ENCODE results near the gene KMT2D. TPM values are rescaled to one million over a fixed set of nuclear protein-coding genes. Genes with fewer than 3 reads are reported as not detected.
"Not testable (repeated sequence)": the region's sequence is repeated elsewhere in the genome, so short reads cannot be mapped to it uniquely, and the experiment has no call there.

Gene KMT2D
- total RNA-seq, 1 experiment from 2014 or later, result 19.9 TPM

GRCh38 chr12:49068879-49069506, 8.4 kb upstream of the KMT2D start:
- Histone ChIP-seq H3K36me3 (no peaks in the 10 kb centered on the region), H3K27ac (no peak overlapping the region), H3K4me1 (replicated peaks) (peaks cover 10% of the 10 kb centered on the region), H3K9me3 (replicated peaks) (no peaks in the 10 kb centered on the region), H3K4me3 (peak overlapping the region; percentile 55), H3K27me3 (replicated peaks) (no peaks in the 10 kb centered on the region)
- no peak for DNase-seq (ENCODE audit: low read depth in 1 of 2, low spot score in 2 of 2)

GRCh38 chr12:49066120-49066519, 5.5 kb upstream of the KMT2D start:
- no peaks in the 10 kb centered on the region for H3K9me3 ChIP-seq (replicated peaks)
- no peaks in the 10 kb centered on the region for H3K27me3 ChIP-seq (replicated peaks)
- no peak overlapping the region for H3K27ac ChIP-seq
- H3K4me1 ChIP-seq (replicated peaks), result peaks cover 15% of the 10 kb centered on the region
- no peak overlapping the region for H3K4me3 ChIP-seq
- H3K36me3 ChIP-seq, result no peaks in the 10 kb centered on the region
- DNase-seq (ENCODE audit: low read depth in 1 of 2, low spot score in 2 of 2), result no peak

GRCh38 chr12:49064767-49065152, 4.2 kb upstream of the KMT2D start:
- H3K27ac ChIP-seq, result no peak overlapping the region
- H3K4me1 ChIP-seq (replicated peaks), result peaks cover 12% of the 10 kb centered on the region
- DNase-seq (ENCODE audit: low read depth in 1 of 2, low spot score in 2 of 2), result no peak
- no peaks in the 10 kb centered on the region for H3K27me3 ChIP-seq (replicated peaks)
- peaks cover 8% of the 10 kb centered on the region for H3K36me3 ChIP-seq
- H3K4me3 ChIP-seq, result no peak overlapping the region
- no peaks in the 10 kb centered on the region; the same call in 1 of the 2 replicates for H3K9me3 ChIP-seq (replicated peaks)

GRCh38 chr12:49061916-49062315, 1.3 kb upstream of the KMT2D start:
- not testable (repeated sequence) for H3K9me3 ChIP-seq (replicated peaks); DNase-seq (ENCODE audit: low read depth in 1 of 2, low spot score in 2 of 2); H3K27me3 ChIP-seq (replicated peaks); H3K27ac ChIP-seq; H3K4me3 ChIP-seq
- peaks cover 27% of the 10 kb centered on the region for H3K36me3 ChIP-seq
- H3K4me1 ChIP-seq (replicated peaks), result peaks cover 24% of the 10 kb centered on the region

GRCh38 chr12:49061157-49061650, 610 bp upstream of the KMT2D start:
- H3K4me3 ChIP-seq, result peak overlapping the region; percentile 98
- H3K9me3 ChIP-seq (replicated peaks), result no peaks in the 10 kb centered on the region; the same call in 1 of the 2 replicates
- peaks cover 33% of the 10 kb centered on the region for H3K36me3 ChIP-seq
- H3K27me3 ChIP-seq (replicated peaks), result no peaks in the 10 kb centered on the region
- peaks cover 31% of the 10 kb centered on the region for H3K4me1 ChIP-seq (replicated peaks)
- peak overlapping the region; percentile 93 for H3K27ac ChIP-seq
- DNase-seq (ENCODE audit: low read depth in 1 of 2, low spot score in 2 of 2), result no peak

- DNase-seq (ENCODE audit: low read depth in 1 of 2, low spot score in 2 of 2), result peak in 1 of 2 experiments; percentile 38
- Histone ChIP-seq H3K9me3 (replicated peaks) (no peaks in the 10 kb centered on the region; the same call in 1 of the 2 replicates), H3K27me3 (replicated peaks) (no peaks in the 10 kb centered on the region), H3K27ac (peak overlapping the region; percentile 93), H3K4me1 (replicated peaks) (peaks cover 38% of the 10 kb centered on the region), H3K4me3 (peak overlapping the region; percentile 98), H3K36me3 (peaks cover 50% of the 10 kb centered on the region)
These were observed 1.1 kb downstream of the KMT2D start for GRCh38 chr12:49059299-49060171.

- Histone ChIP-seq H3K36me3 (peaks cover 56% of the 10 kb centered on the region), H3K9me3 (replicated peaks) (no peaks in the 10 kb centered on the region; the same call in 1 of the 2 replicates), H3K27me3 (replicated peaks) (no peaks in the 10 kb centered on the region), H3K4me1 (replicated peaks) (peaks cover 38% of the 10 kb centered on the region), H3K4me3 (peak overlapping the region; percentile 98), H3K27ac (no peak overlapping the region; the same call in 1 of the 2 replicates)
- no peak for DNase-seq (ENCODE audit: low read depth in 1 of 2, low spot score in 2 of 2)
These were observed 1.6 kb downstream of the KMT2D start for GRCh38 chr12:49059045-49059298.

GRCh38 chr12:49058366-49059044, 2.1 kb downstream of the KMT2D start:
- Histone ChIP-seq H3K4me1 (replicated peaks) (peaks cover 38% of the 10 kb centered on the region), H3K36me3 (peaks cover 60% of the 10 kb centered on the region), H3K4me3 (peak overlapping the region; percentile 98), H3K27me3 (replicated peaks) (no peaks in the 10 kb centered on the region), H3K9me3 (replicated peaks) (no peaks in the 10 kb centered on the region; the same call in 1 of the 2 replicates), H3K27ac (no peak overlapping the region)
- DNase-seq (ENCODE audit: low read depth in 1 of 2, low spot score in 2 of 2), result no peak

- Histone ChIP-seq H3K27me3 (replicated peaks) (no peaks in the 10 kb centered on the region), H3K4me1 (replicated peaks) (peaks cover 38% of the 10 kb centered on the region), H3K4me3 (peak overlapping the region; percentile 98), H3K36me3 (peaks cover 67% of the 10 kb centered on the region), H3K27ac (no peak overlapping the region), H3K9me3 (replicated peaks) (no peaks in the 10 kb centered on the region; the same call in 1 of the 2 replicates)
- no peak for DNase-seq (ENCODE audit: low read depth in 1 of 2, low spot score in 2 of 2)
These were observed 2.7 kb downstream of the KMT2D start for GRCh38 chr12:49057888-49058287.

- Histone ChIP-seq H3K36me3 (peaks cover 84% of the 10 kb centered on the region), H3K27ac (no peak overlapping the region), H3K27me3 (replicated peaks) (no peaks in the 10 kb centered on the region), H3K4me1 (replicated peaks) (peaks cover 33% of the 10 kb centered on the region), H3K4me3 (no peak overlapping the region), H3K9me3 (replicated peaks) (no peaks in the 10 kb centered on the region; the same call in 1 of the 2 replicates)
- DNase-seq (ENCODE audit: low read depth in 1 of 2, low spot score in 2 of 2), result peak in 1 of 2 experiments; percentile 28
These were observed 4.4 kb downstream of the KMT2D start for GRCh38 chr12:49055978-49056754.

GRCh38 chr12:49055092-49055491, 5.5 kb downstream of the KMT2D start:
- H3K4me3 ChIP-seq, result no peak overlapping the region
- no peaks in the 10 kb centered on the region; the same call in 1 of the 2 replicates for H3K9me3 ChIP-seq (replicated peaks)
- peaks cover 35% of the 10 kb centered on the region for H3K4me1 ChIP-seq (replicated peaks)
- DNase-seq (ENCODE audit: low read depth in 1 of 2, low spot score in 2 of 2), result no peak
- H3K27ac ChIP-seq, result no peak overlapping the region
- no peaks in the 10 kb centered on the region for H3K27me3 ChIP-seq (replicated peaks)
- H3K36me3 ChIP-seq, result peaks cover 89% of the 10 kb centered on the region

GRCh38 chr12:49054524-49054923, 6.1 kb downstream of the KMT2D start:
- no peak overlapping the region for H3K27ac ChIP-seq
- H3K9me3 ChIP-seq (replicated peaks), result no peaks in the 10 kb centered on the region
- no peaks in the 10 kb centered on the region for H3K27me3 ChIP-seq (replicated peaks)
- no peak overlapping the region for H3K4me3 ChIP-seq
- peaks cover 41% of the 10 kb centered on the region for H3K4me1 ChIP-seq (replicated peaks)
- peaks cover 89% of the 10 kb centered on the region for H3K36me3 ChIP-seq
- no peak for DNase-seq (ENCODE audit: low read depth in 1 of 2, low spot score in 2 of 2)

- Histone ChIP-seq H3K4me3 (no peak overlapping the region), H3K27ac (no peak overlapping the region), H3K36me3 (peaks cover 90% of the 10 kb centered on the region), H3K9me3 (replicated peaks) (no peaks in the 10 kb centered on the region), H3K27me3 (replicated peaks) (no peaks in the 10 kb centered on the region), H3K4me1 (replicated peaks) (peaks cover 44% of the 10 kb centered on the region)
- DNase-seq (ENCODE audit: low read depth in 1 of 2, low spot score in 2 of 2), result no peak
These were observed 6.5 kb downstream of the KMT2D start for GRCh38 chr12:49054096-49054495.

Data from SJSA1 (cell line).